GM10248 (cell line): Measurements from ENCODE around the gene CYP4F22.

ENCODE experiments used
- CTCF ChIA-PET: fragments of 300-600 bp; sonication (Branson Sonifier 250); formaldehyde crosslinking; extraction: SDS; loops from one replicate; lab custom pipeline; 2021; ENCODE audit warnings: antibody characterized with exemption; lab: Yijun Ruan, JAX
- POLR2A ChIA-PET: fragments of 350-650 bp; sonication (Branson Sonifier 250); formaldehyde crosslinking; extraction: SDS; loops from one replicate; lab custom pipeline; 2020; ENCODE audit warnings: antibody characterized with exemption; lab: Yijun Ruan, JAX
- DNase-seq: peaks from one replicate; pipeline ENCODE4 v3.0.0; 2012; ENCODE audit errors: extremely low spot score
- CTCF ChIP-seq: IDR thresholded peaks from 2 replicates; pipeline ENCODE4 v1.5.1; 2012; ENCODE audit warnings: mild to moderate bottlenecking, low read depth; ENCODE audit errors: extremely low read depth, missing control alignments, control extremely low read depth

The CYP4F22 gene

DNA sequence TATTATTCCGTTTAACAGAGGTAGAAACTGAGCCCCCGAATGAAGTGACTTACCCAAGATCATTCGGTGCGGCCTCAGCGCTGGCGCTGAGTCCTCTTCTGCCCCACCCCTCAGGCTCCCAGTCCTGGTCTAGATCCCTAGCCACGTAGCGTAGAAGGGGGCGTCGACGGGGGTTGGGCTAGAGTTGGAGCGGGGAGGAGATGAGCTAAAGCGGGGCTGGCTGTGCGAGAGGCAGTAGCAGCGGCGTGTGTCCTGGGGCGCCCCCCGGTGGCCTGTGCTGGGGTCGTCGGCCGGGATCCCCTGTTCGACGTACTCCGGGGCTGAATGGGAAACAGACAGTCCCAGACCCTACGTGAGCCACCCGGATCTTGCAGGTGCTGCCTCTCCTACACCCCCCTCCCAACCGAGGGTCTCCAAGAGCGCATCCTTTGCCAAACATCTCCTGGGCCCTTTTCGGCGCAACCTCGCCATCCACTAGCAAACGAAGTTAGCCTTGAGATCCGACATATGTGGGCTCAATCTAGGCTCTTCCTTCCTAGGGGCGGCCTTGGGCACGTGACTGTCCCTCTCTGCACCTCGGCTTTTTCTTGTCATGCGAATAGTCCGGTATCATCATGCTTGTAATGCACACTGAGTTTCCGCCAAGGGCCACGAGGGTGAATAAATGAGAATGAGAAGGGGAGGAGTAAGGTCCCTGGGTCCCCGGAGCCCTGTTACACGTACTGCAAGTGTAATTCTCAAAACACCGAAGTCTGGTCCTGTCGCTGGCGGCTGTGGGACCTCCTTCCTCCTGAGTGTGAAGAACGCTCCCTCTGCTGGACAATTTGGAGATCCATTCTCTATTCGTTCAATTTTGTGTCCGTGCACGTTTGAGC lies 47.7 kb downstream of the CYP4F22 start:
- POLR2A ChIA-PET, result interaction anchor here (1.0 kb wide), 1 partner anchor 137 kb away, joined by 5 read pairs; the partner anchor contains the start of gene AKAP8L
- peak; percentile 78 for TF ChIP-seq CTCF
- CTCF ChIA-PET, result interaction anchor here (0.5 to 4.4 kb wide), 55 partner anchors 9 to 468 kb away, joined by 3 to 50 read pairs (median 3); partner anchors contain the start of genes AKAP8 and AKAP8L
- peak; percentile 92 for DNase-seq

- TF ChIP-seq CTCF, result no peak
- ChIA-PET POLR2A (no interaction called here), CTCF (interaction anchor here (0.7 to 1.5 kb wide), 13 partner anchors 8 to 405 kb away, joined by 3 to 11 read pairs (median 4); partner anchors contain the start of gene AKAP8)
- DNase-seq, result no peak
Measured at GRCh38 chr19:15556634-15557181, 48.4 kb downstream of the CYP4F22 start.

GRCh38 chr19:15557223-15557622 lies 48.9 kb downstream of the CYP4F22 start:
- ChIA-PET CTCF (interaction anchor here (0.7 to 1.5 kb wide), 13 partner anchors 9 to 406 kb away, joined by 3 to 11 read pairs (median 4); partner anchors contain the start of gene AKAP8), POLR2A (no interaction called here)
- DNase-seq, result no peak
- TF ChIP-seq CTCF, result no peak

DNA sequence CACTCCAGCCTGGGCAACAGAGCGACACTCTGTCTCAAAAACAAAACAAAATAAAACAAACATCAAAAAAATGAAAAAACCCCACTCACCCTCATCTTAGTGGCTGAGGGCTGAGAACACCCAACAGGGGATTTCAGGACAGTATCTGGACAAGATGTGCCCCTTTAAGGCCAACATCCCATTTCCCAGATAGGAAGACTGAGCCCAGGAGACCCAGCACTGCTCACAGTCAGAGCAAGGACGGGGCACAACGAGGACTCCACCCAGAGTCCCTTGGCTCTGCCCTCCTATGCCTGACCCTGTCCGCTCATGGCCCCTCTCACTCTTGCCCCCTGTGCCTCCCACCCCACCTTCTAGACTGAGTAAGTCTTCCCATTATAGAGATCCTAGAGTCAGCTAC lies 53.8 kb downstream of the CYP4F22 start:
- ChIA-PET POLR2A (no interaction called here), CTCF (interaction anchor here (1.0 kb wide), 1 partner anchor 14 kb away, joined by 4 read pairs; no protein-coding TSS in a partner anchor)
- TF ChIP-seq CTCF, result no peak
- no peak for DNase-seq

GRCh38 chr19:15562861-15563260 lies 54.5 kb downstream of the CYP4F22 start:
- CTCF ChIA-PET, result no interaction called here
- no peak for DNase-seq
- TF ChIP-seq CTCF, result no peak
- POLR2A ChIA-PET, result no interaction called here

GRCh38 chr19:15563325-15563794 lies 55.0 kb downstream of the CYP4F22 start:
- TF ChIP-seq CTCF, result no peak
- ChIA-PET CTCF (interaction anchor here (1.3 kb wide), 1 partner anchor 9 kb away, joined by 4 read pairs; no protein-coding TSS in a partner anchor), POLR2A (no interaction called here)
- no peak for DNase-seq
